SU-DHL-6 (cell line): ENCODE measurements around the gene ZNF678.

Source experiments
- H2AFZ ChIP-seq: fragments of 200-600 bp; sonication (generic); 2 replicates; pipeline ENCODE4 v1.6.1; 2014; ENCODE audit warnings: low read depth, mild to moderate bottlenecking, moderate library complexity, mixed read lengths, antibody characterized with exemption, low read length; ENCODE audit not compliant: severe bottlenecking
- H3F3A ChIP-seq: fragments of 200-600 bp; shearing (Covaris generic); 2 replicates; pipeline ENCODE4 v1.6.0; 2016; ENCODE audit warnings: antibody characterized with exemption, mild to moderate bottlenecking; ENCODE audit not compliant: insufficient read depth
- H3K27ac ChIP-seq: fragments of 200-600 bp; sonication (generic); 2 replicates; pipeline ENCODE4 v1.5.1; 2016; ENCODE audit warnings: low read depth, mild to moderate bottlenecking, low read length, moderate library complexity, mixed read lengths
- H3K27me3 ChIP-seq: fragments of 200-600 bp; sonication (generic), shearing (Covaris generic); 2 replicates; pipeline ENCODE4 v1.6.0; 2014; ENCODE audit warnings: mild to moderate bottlenecking, low read length
- H3K36me3 ChIP-seq: fragments of 200-600 bp; sonication (generic); 2 replicates; pipeline ENCODE4 v1.6.1; 2014; ENCODE audit warnings: mild to moderate bottlenecking, low read length, mixed read lengths
- H3K4me2 ChIP-seq: fragments of 300-600, 200-600 bp; shearing (Covaris generic), sonication (generic); 2 replicates; pipeline ENCODE4 v1.6.0; 2014; ENCODE audit warnings: low read length, low read depth, mild to moderate bottlenecking; ENCODE audit not compliant: poor library complexity, severe bottlenecking
- H3K4me3 ChIP-seq: fragments of 200-600 bp; sonication (generic); 2 replicates; pipeline ENCODE4 v1.5.1; 2014; ENCODE audit warnings: antibody characterized with exemption, low read length, mild to moderate bottlenecking, mixed read lengths; ENCODE audit not compliant: insufficient read depth, poor library complexity, severe bottlenecking
- H3K79me2 ChIP-seq: fragments of 200-600 bp; sonication (generic); 2 replicates; pipeline ENCODE4 v1.6.1; 2014; ENCODE audit warnings: mild to moderate bottlenecking, low read length, moderate library complexity; ENCODE audit not compliant: insufficient read depth
- H3K9ac ChIP-seq: fragments of 200-600 bp; sonication (generic); 2 replicates; pipeline ENCODE4 v1.7.0; 2014; ENCODE audit warnings: mild to moderate bottlenecking, low read length
- H3K9me2 ChIP-seq: fragments of 200-600 bp; sonication (generic); replicated peaks from 2 replicates; pipeline ENCODE4 v1.6.1; 2014; ENCODE audit warnings: low read length; ENCODE audit not compliant: insufficient read depth
- H3K9me3 ChIP-seq: fragments of 200-600 bp; sonication (generic); 2 replicates; pipeline ENCODE4 v1.6.1; 2014; ENCODE audit warnings: low read length, mixed read lengths; ENCODE audit not compliant: insufficient read depth
- H4K20me1 ChIP-seq: fragments of 200-600 bp; sonication (generic); 2 replicates; pipeline ENCODE4 v1.6.1; 2014; ENCODE audit warnings: low read depth, mild to moderate bottlenecking, antibody characterized with exemption, low read length, moderate library complexity, mixed read lengths
- EZH2phosphoT487 ChIP-seq: fragments of 200-600 bp; sonication (generic), shearing (Covaris generic); conservative IDR thresholded peaks from 2 replicates; pipeline ENCODE4 v1.6.1; 2018; ENCODE audit warnings: mild to moderate bottlenecking, antibody characterized with exemption, low read length, moderate library complexity, mixed read lengths
- TF ChIP-seq, protein P1 (sequence below): fragments of 200-600 bp; sonication (generic); IDR thresholded peaks from one replicate; pipeline ENCODE4 v1.5.1; 2017; ENCODE audit warnings: antibody characterized with exemption, mild to moderate bottlenecking, low read length, moderate library complexity; ENCODE audit not compliant: insufficient read depth, poor library complexity, severe bottlenecking

ZNF678 gene

DNA sequence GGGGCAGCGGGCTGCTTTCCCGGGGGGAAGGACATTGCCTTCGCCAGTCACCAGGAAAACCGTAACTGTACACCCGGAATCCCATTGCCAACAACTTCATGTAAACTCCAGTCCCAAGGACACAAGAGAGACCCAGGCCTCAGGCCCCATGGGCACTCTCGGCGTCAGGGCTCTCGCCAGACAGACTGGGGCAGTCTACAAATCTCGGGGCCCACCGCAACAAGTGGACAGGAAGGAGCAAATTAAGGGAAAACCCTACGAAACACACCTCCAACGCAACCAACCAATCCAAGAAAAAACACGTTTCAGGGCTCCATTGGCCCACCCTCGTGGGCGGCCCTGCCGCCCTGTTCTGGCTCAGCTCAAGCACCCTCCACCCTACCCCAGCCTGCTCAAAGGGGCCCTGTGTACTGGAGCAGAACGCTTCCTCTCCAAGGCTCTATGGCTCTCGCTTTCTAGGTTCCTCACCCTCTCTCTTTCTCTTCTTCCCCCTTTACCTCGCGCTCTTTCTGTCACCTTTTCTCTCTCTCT is 4.6 kb upstream of the ZNF678 start:
- H3K79me2 ChIP-seq = no peaks in the 10 kb centered on the region
- no peak overlapping the region for H2AFZ ChIP-seq
- no peaks in the 10 kb centered on the region for H3K9me2 ChIP-seq
- no peak overlapping the region for H3K27ac ChIP-seq
- no peaks in the 10 kb centered on the region for H3K27me3 ChIP-seq
- no peaks in the 10 kb centered on the region for H3F3A ChIP-seq
- no peak overlapping the region for H3K9ac ChIP-seq
- no peak overlapping the region for H3K4me3 ChIP-seq
- no peaks in the 10 kb centered on the region for H3K9me3 ChIP-seq
- H3K36me3 ChIP-seq = no peaks in the 10 kb centered on the region
- H4K20me1 ChIP-seq = no peaks in the 10 kb centered on the region
- no peak overlapping the region for H3K4me2 ChIP-seq
- TF ChIP-seq, protein P1, sequence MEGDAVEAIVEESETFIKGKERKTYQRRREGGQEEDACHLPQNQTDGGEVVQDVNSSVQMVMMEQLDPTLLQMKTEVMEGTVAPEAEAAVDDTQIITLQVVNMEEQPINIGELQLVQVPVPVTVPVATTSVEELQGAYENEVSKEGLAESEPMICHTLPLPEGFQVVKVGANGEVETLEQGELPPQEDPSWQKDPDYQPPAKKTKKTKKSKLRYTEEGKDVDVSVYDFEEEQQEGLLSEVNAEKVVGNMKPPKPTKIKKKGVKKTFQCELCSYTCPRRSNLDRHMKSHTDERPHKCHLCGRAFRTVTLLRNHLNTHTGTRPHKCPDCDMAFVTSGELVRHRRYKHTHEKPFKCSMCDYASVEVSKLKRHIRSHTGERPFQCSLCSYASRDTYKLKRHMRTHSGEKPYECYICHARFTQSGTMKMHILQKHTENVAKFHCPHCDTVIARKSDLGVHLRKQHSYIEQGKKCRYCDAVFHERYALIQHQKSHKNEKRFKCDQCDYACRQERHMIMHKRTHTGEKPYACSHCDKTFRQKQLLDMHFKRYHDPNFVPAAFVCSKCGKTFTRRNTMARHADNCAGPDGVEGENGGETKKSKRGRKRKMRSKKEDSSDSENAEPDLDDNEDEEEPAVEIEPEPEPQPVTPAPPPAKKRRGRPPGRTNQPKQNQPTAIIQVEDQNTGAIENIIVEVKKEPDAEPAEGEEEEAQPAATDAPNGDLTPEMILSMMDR = no peak
- TF ChIP-seq EZH2phosphoT487 = no peak

DNA sequence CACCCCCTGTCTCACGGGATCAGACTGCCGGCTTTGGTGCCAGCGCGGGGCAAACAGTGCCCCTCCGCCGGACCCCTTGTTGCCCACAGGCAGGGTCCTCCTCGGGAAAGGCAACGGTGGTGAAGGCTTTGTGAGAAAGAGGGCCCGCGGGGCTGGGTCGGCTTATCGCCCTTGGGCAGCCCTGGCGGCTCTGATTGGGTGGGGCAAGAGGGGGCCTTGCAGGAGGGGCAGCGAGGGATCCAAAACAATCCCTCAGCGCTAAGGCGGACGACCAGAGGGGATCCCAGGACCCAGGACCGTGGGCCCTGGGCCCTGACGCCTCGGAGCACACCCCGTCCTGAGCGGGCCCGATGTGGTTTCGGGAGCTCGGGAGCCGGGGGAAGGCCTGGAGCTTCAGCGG is 3.9 kb upstream of the ZNF678 start:
- no peak for TF ChIP-seq EZH2phosphoT487
- TF ChIP-seq, protein P1 = no peak

DNA sequence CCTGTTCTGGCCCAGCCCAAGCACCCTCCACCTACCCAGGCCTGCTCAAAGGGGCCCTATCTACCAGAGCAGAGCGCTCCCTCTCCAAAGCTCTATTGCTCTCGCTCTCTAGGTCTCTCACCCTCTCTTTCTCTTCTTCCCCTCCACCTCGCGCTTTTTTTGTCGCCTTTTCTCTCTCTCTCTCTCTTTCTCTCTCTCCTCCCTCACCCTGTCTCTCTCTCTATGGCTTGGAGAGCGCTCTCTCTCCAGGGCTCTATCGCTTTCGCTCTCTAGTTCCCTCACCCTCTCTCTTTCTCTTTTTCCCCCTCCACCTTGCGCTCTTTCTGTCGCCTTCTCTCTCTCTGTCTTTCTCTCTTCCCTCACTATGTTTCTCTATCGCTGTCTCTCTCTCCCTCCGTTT is 3.4 kb upstream of the ZNF678 start:
- H4K20me1 ChIP-seq = no peaks in the 10 kb centered on the region
- peaks cover 11% of the 10 kb centered on the region for H3K79me2 ChIP-seq
- no peak overlapping the region for H3K9ac ChIP-seq
- H3F3A ChIP-seq = no peaks in the 10 kb centered on the region
- no peak overlapping the region for H2AFZ ChIP-seq
- TF ChIP-seq, protein P1 = no peak
- TF ChIP-seq EZH2phosphoT487 = no peak
- no peaks in the 10 kb centered on the region for H3K27me3 ChIP-seq
- no peaks in the 10 kb centered on the region for H3K36me3 ChIP-seq
- no peaks in the 10 kb centered on the region for H3K9me3 ChIP-seq
- no peak overlapping the region for H3K4me2 ChIP-seq
- no peak overlapping the region for H3K4me3 ChIP-seq
- no peak overlapping the region for H3K27ac ChIP-seq
- no peaks in the 10 kb centered on the region for H3K9me2 ChIP-seq

More for the DNA sequence above, 3.9 kb upstream of the ZNF678 start:
- Histone ChIP-seq H3K4me2 (no peak overlapping the region), H4K20me1 (no peaks in the 10 kb centered on the region), H3K36me3 (no peaks in the 10 kb centered on the region), H2AFZ (no peak overlapping the region), H3K9me3 (no peaks in the 10 kb centered on the region), H3K4me3 (no peak overlapping the region), H3K9me2 (no peaks in the 10 kb centered on the region), H3K27ac (no peak overlapping the region), H3K27me3 (no peaks in the 10 kb centered on the region), H3K9ac (no peak overlapping the region), H3K79me2 (peaks cover 7% of the 10 kb centered on the region), H3F3A (no peaks in the 10 kb centered on the region)
